ENCODE results near the gene ABHD3.
"Not testable (repeated sequence)": the region's sequence is repeated elsewhere in the genome, so short reads cannot be mapped to it uniquely, and the experiment has no call there.

The ABHD3 gene, protein sequence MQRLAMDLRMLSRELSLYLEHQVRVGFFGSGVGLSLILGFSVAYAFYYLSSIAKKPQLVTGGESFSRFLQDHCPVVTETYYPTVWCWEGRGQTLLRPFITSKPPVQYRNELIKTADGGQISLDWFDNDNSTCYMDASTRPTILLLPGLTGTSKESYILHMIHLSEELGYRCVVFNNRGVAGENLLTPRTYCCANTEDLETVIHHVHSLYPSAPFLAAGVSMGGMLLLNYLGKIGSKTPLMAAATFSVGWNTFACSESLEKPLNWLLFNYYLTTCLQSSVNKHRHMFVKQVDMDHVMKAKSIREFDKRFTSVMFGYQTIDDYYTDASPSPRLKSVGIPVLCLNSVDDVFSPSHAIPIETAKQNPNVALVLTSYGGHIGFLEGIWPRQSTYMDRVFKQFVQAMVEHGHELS

DNA sequence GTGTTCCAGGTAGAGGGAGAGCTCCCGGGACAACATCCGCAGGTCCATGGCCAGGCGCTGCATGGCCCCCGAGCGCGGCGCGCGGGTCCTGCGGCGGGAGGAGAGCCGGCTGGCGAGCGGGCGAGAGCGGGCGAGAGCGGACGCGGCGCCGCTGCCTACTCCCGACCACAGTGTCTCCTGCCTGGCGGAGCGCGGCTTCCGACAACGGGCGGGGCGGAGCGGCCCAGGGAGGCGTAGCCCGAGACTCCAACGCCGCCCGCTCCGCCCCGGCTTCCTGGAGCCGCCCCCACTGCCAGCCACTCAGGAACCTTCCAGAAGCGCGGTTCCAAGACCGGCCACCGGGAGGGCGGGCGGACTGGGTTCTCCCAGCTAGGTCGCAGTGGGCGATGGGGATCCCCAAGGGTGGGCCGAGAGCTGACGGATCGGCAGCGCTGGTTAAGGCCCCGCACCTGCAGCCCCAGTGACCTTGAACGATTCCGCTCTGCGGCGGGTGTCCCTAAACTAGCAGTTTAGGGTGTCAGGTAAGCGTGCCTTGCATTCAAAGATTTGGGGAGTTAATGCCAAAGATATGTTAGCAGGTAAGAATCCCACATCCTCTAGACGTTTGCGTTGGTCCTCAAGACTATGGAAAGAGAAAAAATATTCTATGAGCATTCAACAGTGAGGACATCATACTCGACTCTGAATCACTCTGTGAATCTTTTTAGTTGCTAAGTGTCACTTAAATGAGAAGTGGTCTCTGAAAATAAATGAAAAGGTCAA is at the start of gene ABHD3:
Gene ABHD3, minus strand, starts transcription at position 172 of the 762 bp plus-strand sequence. Its CDS starts 109 bp downstream, at position 63.
- DNase-seq (ENCODE audit: low read depth in 3 of 3, low spot score in 1 of 3): peak; percentile 67 to 81 (median 80)

DNA sequence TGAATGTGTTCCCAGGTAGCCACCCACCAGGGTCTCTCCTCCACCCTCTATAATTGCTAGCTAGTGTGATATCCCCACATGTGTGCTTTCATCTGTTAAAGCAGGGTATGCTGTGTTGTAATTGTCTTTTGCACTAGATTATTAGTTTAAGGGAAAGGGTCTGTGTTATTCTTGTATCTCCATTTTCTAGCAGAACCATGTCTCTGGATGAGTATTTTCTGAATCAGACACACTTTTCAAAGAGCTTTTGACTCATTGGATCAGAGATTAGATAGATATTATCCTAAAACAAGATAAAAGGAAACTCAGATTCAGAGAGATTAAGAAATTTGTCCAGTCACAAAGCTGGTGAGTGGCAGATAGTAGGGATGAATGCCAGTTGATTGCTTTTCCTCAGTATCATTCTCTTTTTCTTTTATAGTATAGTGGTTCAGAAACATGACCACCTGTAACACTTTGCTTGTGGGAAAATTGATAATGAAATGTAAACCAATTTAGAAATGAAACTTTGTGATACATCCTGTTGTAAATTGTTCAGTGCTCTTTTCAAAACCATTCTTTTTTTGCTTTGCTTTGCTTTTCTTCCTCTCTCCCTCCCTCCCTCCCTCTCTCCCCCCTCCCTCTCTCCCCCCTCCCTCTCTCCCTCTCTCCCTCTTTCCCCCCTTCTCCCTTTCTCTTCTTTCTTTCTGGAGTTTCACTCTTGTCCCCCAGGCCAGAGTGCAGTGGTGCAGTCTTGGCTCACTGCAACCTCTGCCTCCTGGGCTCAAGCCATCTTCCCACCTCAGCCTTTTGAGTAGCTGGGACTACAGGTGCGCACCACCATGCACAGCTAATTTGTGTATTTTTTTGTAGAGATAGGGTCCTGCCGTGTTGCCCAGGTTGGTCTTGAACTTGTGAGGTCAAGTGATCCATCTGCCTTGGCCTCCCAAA is 43.5 kb upstream of the ABHD3 start:
- DNase-seq (ENCODE audit: low read depth in 3 of 3, low spot score in 1 of 3): no peak

DNA sequence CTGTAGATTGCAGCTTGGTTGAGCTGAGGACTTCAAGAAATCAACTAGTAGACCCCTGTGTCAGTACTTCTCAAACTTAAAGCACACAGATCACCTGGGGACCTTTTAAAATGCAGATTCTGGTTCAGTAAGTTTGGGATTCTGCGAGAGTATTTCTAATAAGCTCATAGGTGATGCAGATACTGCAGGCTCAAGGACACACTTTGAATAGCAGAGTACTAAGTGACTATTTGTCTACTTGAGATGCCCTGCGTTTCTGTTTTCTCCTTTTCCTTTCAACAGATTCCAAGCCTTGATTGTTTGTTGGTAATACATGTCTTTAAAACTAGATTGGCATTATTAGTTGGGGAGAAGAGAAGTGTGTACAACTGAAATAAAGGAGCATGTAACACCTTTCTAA is 42.7 kb upstream of the ABHD3 start:
- no peak for DNase-seq (ENCODE audit: low read depth in 3 of 3, low spot score in 1 of 3)

DNA sequence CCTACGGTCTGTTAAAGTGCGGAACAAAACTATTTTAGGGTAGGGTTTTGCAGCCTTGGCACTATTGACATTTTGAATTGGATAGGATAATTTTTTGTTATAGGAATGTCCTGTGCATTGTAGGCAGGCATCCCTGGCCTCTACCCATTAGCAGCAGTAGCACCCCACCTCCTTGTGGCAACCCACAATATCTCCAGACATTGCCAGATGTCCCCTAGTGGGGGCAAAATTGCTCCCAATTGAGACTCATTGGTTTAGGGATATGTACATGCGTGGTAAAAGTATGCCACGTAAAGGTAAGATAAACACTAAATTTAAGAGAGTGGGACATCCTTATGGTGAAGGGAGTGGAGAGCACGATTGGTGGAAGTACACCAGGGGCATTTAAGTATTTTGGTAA is 40.7 kb upstream of the ABHD3 start:
- no peak for DNase-seq (ENCODE audit: low read depth in 3 of 3, low spot score in 1 of 3)

DNA sequence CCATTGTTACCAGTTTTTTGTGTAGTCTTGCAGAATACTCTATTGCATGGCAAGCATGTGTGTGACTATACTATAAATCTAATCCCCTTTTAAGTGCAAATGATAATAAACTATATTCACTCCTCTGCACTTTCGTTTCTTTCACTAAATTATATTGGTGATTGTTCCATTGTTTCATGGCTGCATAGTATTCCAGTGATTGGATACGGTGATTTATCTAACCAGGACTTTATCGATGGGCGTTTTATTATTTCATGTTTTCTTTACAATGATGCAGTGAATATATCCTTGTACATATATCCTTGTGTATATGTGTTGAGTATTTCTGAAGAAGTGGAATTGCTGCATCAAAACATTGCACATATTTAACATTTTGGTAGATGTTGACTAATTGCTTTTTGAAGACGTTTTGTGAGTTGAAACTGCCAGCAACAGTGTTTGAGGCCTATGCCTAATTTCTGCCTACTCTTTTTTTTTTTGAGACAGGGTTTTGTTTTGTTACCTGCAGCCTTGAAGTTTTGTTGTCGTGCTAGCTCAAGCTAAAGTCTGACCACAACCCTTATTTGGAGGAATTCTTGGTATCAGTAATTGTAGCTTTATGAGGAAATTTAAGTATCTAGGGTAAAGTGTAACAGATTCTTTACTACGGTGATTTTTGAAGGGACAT is 38.7 kb upstream of the ABHD3 start:
- no peak for DNase-seq (ENCODE audit: low read depth in 3 of 3, low spot score in 1 of 3)

DNA sequence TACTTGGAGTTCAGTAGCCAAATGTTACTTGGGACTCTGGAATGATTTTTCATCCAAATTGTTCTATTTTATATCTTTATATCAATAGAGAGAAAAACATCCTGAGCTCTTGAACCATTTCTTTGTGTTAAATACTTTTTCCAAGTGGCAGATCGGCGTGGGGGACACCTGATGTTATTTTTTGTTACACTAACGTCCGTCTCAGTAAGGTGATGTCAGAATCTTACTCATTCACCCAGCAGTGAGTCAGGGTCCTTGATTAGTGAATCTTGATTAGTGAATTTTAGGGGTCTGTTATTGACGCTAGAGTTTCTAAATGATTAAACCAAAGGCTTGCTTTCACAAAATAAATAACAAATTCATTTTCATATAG is 37.7 kb upstream of the ABHD3 start:
- DNase-seq (ENCODE audit: low read depth in 3 of 3, low spot score in 1 of 3): no peak

DNA sequence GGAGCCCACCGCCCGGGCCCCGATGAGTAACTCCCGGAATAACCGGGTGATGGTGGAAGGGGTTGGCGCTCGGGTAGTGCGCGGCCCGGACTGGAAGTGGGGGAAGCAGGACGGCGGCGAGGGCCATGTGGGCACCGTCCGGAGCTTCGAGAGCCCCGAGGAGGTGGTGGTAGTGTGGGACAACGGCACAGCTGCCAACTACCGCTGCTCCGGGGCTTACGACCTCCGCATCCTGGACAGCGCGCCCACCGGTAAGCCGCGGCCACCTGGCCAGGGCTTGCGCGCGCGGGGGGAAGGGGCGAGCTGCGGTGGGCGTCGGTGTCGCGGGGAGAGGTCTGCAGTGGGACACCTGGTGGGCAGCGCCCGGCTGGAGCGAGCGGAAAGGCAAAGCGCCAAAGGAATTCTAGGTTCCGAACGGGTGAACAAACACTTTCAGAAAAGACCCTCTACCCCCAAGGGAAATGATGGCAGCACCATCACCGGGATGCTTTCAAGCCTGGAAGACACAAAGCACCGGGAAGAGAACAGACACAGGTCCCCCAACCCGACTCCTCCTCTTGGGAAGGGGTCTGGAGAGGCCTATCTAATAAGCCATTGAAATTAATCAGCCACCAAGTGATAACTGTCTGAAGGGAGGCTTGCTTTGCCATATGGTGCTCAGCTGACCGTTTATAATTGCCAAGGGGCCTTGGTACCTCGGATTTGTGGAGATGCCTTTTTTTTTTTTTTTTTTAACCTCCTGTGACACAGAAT is 37.2 kb upstream of the ABHD3 start:
- peak in 1 of 3 donors; percentile 14 for DNase-seq (ENCODE audit: low read depth in 3 of 3, low spot score in 1 of 3)

DNA sequence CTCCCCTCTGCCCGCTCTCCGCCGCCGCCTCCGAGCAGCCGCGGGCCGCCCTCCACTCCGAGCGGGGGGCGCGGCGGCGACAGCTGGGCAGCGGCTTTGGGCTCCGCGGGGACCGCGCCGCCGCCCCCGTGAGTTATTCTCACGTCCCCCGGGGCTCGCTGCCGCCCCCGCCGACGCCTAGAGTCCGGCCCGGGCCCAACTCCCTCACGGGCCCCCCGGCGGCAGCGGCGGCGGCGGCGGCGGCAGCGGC is 36.7 kb upstream of the ABHD3 start:
- DNase-seq (ENCODE audit: low read depth in 3 of 3, low spot score in 1 of 3): no peak

DNA sequence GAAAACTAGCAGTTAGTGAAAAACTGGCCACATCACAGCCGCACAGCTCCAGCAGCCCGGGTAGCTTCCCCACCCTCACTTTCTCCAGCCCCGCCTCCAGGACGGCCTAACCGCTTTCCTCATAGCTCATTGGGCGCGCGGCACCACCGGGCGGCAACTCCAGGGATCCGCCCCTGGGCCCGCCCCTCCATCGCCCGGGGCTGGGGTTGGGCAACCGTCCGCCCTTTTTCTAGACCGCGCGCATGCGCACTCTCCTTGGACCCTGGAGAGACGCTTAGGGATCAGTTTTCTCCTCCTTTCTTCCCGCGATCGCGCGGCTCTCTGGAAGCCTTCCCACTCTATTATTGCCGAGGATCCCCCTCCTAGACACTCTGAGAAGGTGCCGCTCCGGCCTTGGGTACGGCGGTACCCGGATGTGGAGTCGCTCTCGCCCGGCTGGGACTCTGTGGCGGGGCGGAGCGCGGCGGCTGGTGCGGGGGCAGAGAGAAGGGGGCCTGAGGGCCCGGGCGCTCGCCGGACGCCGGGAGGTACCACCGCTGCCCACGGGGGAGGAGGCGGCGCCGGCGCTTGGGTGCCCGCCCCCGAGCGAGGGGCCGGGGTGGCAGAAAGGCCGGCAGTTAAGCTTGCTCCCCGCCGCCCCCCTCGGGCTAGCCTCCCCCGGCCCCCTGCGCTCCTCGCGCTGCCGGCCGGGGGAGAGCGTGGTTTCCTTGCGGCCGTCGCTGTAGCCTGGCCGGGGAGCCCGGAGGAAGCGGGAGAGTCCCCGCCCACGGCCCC is 36.2 kb upstream of the ABHD3 start, which contains the start of gene MIB1:
Gene MIB1, plus strand, starts transcription at position 255 of the 774 bp plus-strand sequence. CDS start 792 bp downstream, outside the sequence.
- DNase-seq (ENCODE audit: low read depth in 3 of 3, low spot score in 1 of 3): peak; percentile 93 to 98 (median 96)

DNA sequence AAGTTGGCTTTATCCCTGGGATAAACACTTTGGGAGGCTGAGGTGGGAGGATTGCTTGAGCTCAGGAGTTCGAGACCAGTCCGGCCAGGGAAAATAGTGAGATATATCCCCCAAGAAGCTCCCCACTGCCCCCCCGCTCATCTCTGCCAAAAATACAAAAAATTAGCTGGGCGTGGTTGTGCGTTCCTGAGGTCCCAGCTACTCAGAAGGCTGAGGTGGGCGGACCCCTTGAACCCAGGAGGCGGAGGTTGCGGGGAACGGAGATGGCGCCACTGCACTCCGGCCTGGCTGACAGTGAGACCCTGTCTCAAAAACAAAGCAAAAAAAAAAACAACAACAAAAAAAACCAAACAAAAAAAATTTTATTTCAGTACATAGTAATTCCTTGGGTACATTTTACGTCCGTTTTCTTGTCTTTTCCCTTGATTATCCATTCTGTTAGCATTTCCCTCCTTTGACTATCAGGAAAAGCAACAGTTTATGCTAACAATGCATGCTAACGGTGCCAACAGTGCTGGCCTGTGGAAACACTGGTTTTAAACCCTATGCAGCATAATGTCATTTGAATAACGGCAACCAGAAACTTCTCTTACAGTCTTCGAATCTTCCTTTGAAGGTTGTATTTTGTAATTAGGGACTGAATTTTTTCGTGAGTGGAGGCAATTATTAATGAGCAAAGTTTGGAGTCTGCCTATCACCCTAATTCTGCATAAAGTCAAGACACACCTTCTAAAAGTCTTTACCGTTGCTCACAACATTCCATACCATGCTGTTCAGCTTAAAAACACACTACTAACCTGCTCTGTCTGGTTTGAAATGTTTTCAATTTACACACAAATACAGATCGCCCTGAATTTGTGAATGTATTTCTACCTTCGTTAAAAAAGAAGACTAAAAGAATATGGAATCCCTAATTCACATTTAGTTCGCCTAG is 35.3 kb upstream of the ABHD3 start:
- no peak for DNase-seq (ENCODE audit: low read depth in 3 of 3, low spot score in 1 of 3)

DNA sequence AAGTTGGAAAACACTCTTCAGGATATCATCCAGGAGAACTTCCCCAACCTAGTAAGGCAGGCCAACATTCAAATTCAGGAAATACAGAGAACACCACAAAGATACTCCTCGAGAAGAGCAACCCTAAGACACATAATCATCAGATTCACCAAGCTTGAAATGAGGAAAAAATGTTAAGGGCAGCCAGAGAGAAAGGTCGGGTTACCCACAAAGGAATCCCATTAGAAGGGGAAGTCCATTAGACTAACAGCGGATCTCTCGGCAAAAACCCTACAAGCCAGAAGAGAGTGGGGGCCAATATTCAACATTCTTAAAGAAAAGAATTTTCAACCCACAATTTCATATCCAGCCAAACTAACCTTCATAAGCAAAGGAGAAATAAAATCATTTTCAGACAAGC is 32.4 kb upstream of the ABHD3 start:
- DNase-seq (ENCODE audit: low read depth in 3 of 3, low spot score in 1 of 3): not testable (repeated sequence)

DNA sequence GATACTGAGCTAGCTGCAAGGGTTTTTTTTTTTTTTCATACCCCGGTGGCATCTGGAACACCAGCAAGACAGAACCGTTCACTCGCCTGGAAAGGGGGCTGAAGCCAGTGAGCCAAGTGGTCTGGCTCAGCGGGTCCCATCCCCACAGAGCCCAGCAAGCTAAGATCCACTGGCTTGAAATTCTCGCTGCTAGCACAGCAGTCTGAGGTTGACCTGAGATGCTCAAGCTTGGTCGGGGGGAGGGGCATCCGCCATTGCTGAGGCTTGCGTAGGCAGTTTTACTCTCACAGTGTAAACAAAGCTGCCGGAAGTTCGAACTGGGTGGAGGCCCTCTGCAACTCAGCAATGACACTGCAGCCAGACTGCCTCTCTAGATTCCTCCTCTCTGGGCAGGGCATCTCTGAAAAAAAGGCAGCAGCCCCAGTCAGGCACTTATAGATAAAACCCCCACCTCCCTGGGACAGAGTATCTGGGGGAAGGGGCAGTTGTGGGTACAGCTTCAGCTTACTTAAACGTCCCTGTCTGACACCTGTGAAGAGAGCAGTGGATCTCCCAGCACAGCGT is 31.0 kb upstream of the ABHD3 start:
- DNase-seq (ENCODE audit: low read depth in 3 of 3, low spot score in 1 of 3): peak in 1 of 3 donors; percentile 8

DNA sequence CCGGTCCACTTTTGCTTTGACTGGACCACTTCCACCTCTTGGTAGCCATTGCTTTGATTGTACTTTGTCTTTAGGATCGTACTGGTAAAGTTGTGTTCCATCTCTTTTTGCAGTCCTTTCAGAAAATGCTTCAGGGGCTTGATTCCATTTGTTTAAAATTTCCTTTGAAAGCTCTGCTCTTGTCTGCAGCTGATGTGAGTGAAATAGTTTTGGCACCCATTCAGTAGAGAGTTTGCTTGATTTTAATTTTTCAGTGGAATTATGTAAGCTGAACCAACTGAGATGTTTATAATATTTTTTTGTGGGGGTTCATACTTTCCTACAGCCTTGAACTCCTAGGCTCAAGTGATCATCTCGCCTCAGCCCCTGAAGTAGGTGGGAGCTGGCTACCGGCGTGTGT is 28.4 kb upstream of the ABHD3 start:
- no peak for DNase-seq (ENCODE audit: low read depth in 3 of 3, low spot score in 1 of 3)

DNA sequence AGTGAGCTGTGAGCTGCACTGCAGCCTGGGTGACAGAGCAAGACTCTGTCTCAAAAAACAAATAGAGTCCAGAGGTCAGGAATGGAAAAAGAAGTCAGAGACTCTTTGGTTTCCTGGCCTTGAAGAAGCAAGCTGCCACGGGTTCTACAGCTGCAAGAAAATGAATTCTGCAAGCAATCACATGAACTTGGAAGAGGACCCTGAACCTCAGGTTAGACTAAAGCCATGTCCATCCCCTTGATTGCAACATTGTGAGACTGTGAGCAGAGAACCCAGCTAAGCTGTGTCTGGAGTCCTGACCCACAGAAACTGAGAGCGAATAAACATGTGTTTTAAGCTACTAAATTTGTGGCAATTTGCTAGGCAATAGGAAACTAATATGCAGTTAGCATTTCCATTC is 23.1 kb upstream of the ABHD3 start:
- DNase-seq (ENCODE audit: low read depth in 3 of 3, low spot score in 1 of 3): no peak

DNA sequence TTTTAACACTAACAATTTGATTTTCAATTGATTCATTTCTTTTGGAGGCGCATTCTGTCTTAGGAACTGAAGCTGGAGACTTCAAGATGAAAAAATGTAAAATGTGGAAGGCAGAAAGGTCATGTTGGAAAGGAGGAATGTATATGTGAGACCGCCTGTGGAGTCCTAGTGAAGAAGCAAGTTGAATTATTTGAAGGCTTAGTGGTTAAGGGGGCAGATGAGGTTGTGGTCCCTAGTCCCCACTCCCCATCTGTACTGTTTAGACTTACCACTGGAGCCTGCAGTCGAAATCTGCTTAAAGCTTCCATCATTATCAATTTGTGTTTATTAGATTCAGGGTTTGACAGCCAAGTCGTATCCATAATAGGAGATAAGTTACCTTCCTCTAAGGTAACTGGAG is 20.6 kb upstream of the ABHD3 start:
- no peak for DNase-seq (ENCODE audit: low read depth in 3 of 3, low spot score in 1 of 3)

DNA sequence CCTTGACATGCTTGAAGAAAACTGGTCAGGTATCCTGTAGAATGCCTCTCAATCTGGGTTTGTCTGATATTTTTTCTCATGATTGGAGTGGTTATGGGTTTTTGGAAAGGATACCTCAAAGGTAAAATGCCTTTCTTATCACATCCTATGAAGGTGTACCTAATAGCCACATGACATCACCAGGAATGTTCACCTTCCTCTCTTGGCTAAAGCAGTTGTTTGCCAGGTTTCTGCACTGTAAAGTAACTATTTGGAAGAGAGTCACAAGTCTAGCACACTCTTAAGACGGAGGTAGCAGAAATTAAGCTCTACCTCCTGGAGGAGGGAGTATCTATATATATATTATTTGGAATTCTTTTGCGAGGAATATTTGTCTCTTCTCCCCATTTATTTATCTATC is 18.1 kb upstream of the ABHD3 start:
- no peak for DNase-seq (ENCODE audit: low read depth in 3 of 3, low spot score in 1 of 3)

DNA sequence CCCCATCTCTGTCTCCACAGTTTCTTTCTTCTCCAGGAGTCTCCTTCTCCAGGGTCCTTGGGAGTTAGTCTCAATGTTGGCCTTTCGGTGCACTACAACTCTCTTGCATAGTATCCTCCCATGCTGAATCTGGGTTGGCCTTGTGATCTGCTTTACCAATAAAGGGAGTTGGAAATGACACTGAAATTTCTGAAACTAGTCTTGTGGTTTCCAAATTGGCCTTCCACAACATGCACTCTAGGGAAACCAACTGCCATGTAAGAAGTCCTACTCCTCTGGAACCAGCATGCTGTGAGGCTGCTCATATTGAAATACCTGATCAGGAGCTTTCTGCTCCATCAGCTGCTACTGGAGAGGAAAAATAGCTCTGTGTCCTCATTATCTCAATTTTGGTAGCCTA is 9.9 kb upstream of the ABHD3 start:
- no peak for DNase-seq (ENCODE audit: low read depth in 3 of 3, low spot score in 1 of 3)

DNA sequence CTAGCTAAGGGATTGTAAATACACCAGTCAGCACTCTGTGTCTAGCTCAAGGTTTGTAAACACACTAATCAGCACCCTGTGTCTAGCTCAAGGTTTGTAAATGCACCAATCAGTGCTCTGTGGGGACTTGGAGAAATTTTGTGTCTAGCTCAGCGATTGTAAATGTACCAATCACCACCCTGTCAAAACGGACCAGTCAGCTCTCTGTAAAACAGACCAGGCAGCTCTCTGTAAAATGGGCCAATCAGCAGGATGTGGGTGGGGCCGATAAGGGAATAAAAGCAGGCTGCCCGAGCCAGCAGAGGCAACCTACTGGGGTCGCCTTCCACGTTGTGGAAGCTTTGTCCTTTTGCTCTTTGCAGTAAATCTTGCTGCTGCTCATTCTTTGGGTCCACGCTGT is 2.6 kb upstream of the ABHD3 start:
- not testable (repeated sequence) for DNase-seq (ENCODE audit: low read depth in 3 of 3, low spot score in 1 of 3)

All from stimulated activated CD4-positive, alpha-beta T cell treated with anti-CD3 and anti-CD28 coated beads, TNF-alpha, amount 100 ng/mL, for 1 hour (primary cell).